Measurements from ENCODE around the gene RPP25L. TPM values are rescaled to one million over a fixed set of nuclear protein-coding genes. Genes with fewer than 3 reads are reported as not detected.

Gene RPP25L
- total RNA-seq, 2 donors from 2014 or later = 19.3 to 22.4 TPM

- H3K4me1 ChIP-seq (ENCODE audit: control insufficient read depth, insufficient read depth, low read length) = no peaks in the 10 kb centered on the region
- H3K27me3 ChIP-seq (ENCODE audit: control insufficient read depth, insufficient read depth, low read length, poor library complexity, severe bottlenecking) = peaks cover 43% of the 10 kb centered on the region
- 75% methylated on average over 2 to 5 of the region's 5 CpGs for WGBS, 2 experiments (ENCODE audit: insufficient coverage in 1 of 2, insufficient read length in 1 of 2)
- no peaks in the 10 kb centered on the region for H3K36me3 ChIP-seq (ENCODE audit: control insufficient read depth, insufficient read depth, low read length)
- no peak for DNase-seq
- no peak for TF ChIP-seq CTCF (conservative IDR thresholded peaks at IDR 0.05)
- Mint-ChIP-seq H3K36me3 (ENCODE audit: low read depth) (peaks cover 11% of the 10 kb centered on the region), H3K4me1 (peaks cover 24% of the 10 kb centered on the region), H3K4me3 (no peak overlapping the region), H3K9me3 (no peaks in the 10 kb centered on the region), H3K27ac (no peak overlapping the region), H3K27me3 (ENCODE audit: insufficient read depth) (peaks cover 57% of the 10 kb centered on the region)
- no peaks in the 10 kb centered on the region for H3K9me3 ChIP-seq (ENCODE audit: control insufficient read depth, low read length)
- H3K4me3 ChIP-seq (ENCODE audit: low read length) = no peak overlapping the region
- H3K27ac ChIP-seq (ENCODE audit: low read depth, low read length) = no peak overlapping the region
- no peak overlapping the region for H3K9ac ChIP-seq (ENCODE audit: extremely low read depth, low read length, poor library complexity, severe bottlenecking)
These were observed 21.3 kb upstream of the RPP25L start for GRCh38 chr9:34633166-34633565.

GRCh38 chr9:34630402-34631154 lies 18.7 kb upstream of the RPP25L start:
- no peak overlapping the region for H3K27ac ChIP-seq (ENCODE audit: low read depth, low read length)
- Mint-ChIP-seq H3K27me3 (ENCODE audit: insufficient read depth) (peaks cover 73% of the 10 kb centered on the region), H3K27ac (no peak overlapping the region), H3K36me3 (ENCODE audit: low read depth) (peaks cover 9% of the 10 kb centered on the region), H3K4me1 (peaks cover 19% of the 10 kb centered on the region), H3K4me3 (no peak overlapping the region), H3K9me3 (no peaks in the 10 kb centered on the region)
- no peaks in the 10 kb centered on the region for H3K36me3 ChIP-seq (ENCODE audit: control insufficient read depth, insufficient read depth, low read length)
- H3K4me3 ChIP-seq (ENCODE audit: low read length) = no peak overlapping the region
- no peak overlapping the region for H3K9ac ChIP-seq (ENCODE audit: extremely low read depth, low read length, poor library complexity, severe bottlenecking)
- H3K4me1 ChIP-seq (ENCODE audit: control insufficient read depth, insufficient read depth, low read length) = no peaks in the 10 kb centered on the region
- H3K9me3 ChIP-seq (ENCODE audit: control insufficient read depth, low read length) = no peaks in the 10 kb centered on the region
- no peak for DNase-seq
- peaks cover 69% of the 10 kb centered on the region for H3K27me3 ChIP-seq (ENCODE audit: control insufficient read depth, insufficient read depth, low read length, poor library complexity, severe bottlenecking)
- TF ChIP-seq CTCF (conservative IDR thresholded peaks at IDR 0.05) = no peak
- WGBS, 2 experiments (ENCODE audit: insufficient coverage in 1 of 2, insufficient read length in 1 of 2) = 55 to 72% methylated on average over 3 to 5 of the region's 5 CpGs

GRCh38 chr9:34629491-34629808 lies 17.6 kb upstream of the RPP25L start:
- peaks cover 22% of the 10 kb centered on the region for H3K4me1 Mint-ChIP-seq
- H3K27me3 ChIP-seq (ENCODE audit: control insufficient read depth, insufficient read depth, low read length, poor library complexity, severe bottlenecking) = peaks cover 71% of the 10 kb centered on the region
- WGBS, 2 experiments (ENCODE audit: insufficient coverage in 1 of 2, insufficient read length in 1 of 2) = 44 to 53% methylated on average over 5 of the region's 5 CpGs

More at GRCh38 chr9:34629491-34629808, 17.6 kb upstream of the RPP25L start:
- H3K27ac Mint-ChIP-seq = no peak overlapping the region
- peaks cover 82% of the 10 kb centered on the region for H3K27me3 Mint-ChIP-seq (ENCODE audit: insufficient read depth)
- H3K36me3 Mint-ChIP-seq (ENCODE audit: low read depth) = no peaks in the 10 kb centered on the region
- no peak overlapping the region for H3K27ac ChIP-seq (ENCODE audit: low read depth, low read length)
- H3K9me3 ChIP-seq (ENCODE audit: control insufficient read depth, low read length) = no peaks in the 10 kb centered on the region
- H3K9ac ChIP-seq (ENCODE audit: extremely low read depth, low read length, poor library complexity, severe bottlenecking) = no peak overlapping the region
- no peak for TF ChIP-seq CTCF (conservative IDR thresholded peaks at IDR 0.05)
- peak overlapping the region; percentile 63 for H3K4me3 ChIP-seq (ENCODE audit: low read length)
- peaks cover 4% of the 10 kb centered on the region for H3K4me1 ChIP-seq (ENCODE audit: control insufficient read depth, insufficient read depth, low read length)
- H3K4me3 Mint-ChIP-seq = peak overlapping the region; percentile 56
- DNase-seq = no peak
- H3K9me3 Mint-ChIP-seq = no peaks in the 10 kb centered on the region
- no peaks in the 10 kb centered on the region for H3K36me3 ChIP-seq (ENCODE audit: control insufficient read depth, insufficient read depth, low read length)
